ENCODE results near the gene ARHGAP8.

ARHGAP8 gene

DNA sequence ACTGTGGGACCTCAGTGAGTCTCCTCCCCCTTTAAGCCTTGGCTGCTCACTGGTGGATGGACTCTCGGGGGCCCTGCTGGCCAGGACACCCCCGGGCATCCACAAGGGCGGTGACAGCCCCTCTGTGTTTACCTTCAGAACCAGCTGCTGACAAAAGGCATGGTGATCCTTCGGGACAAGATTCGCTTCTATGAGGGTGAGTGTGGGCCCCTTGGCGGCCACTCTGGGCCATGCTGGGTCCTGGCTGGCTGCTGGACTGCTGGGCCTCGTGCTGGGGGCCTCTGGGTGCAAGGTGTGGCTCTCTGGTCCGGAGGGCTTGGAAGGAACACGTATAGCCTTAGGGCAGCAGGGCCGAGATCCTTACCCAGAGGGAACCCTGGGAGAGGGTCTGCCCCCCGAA is 25.9 kb upstream of the ARHGAP8 start:
- no peak for DNase-seq (ENCODE audit: low spot score)

DNA sequence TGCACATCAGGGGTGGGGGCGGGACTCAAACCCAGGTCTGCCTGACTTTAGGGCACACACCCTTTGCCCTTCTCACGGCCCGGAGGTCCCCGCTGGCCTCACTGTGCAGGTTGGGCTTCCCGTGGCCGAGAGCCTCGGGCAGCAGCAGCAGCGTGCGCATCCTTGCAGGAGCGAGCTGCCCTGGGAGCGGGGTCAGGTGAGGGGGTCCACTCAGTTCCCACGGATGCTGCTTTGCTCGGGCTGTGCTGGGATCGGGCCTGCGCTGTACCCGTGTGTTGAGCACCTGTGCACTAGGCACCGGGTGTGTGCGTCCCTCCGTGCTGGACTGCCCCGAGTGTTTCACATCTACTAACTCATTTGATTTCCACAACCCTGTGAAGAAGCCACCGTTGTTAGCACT is 25.2 kb upstream of the ARHGAP8 start:
- DNase-seq (ENCODE audit: low spot score), result no peak

DNA sequence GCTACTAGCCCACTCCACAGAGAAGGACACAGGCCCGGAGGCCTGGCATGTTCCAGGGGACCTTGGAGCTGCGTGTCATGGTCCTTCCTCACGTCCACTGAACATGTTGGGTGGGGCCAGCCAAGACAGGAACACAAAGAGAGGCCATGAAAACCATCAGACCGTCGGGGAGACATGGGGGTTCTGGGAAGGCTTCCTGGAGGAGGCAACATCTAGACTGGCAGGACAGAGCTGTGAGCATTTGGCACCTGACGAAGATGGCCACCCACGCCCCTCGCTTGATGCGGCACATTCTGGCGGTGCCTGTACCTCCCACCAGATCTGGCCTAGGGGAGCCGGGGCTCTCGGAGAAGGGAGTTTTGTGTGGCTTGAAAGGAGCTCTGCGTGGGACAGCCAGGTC is 24.7 kb upstream of the ARHGAP8 start:
- no peak for DNase-seq (ENCODE audit: low spot score)

DNA sequence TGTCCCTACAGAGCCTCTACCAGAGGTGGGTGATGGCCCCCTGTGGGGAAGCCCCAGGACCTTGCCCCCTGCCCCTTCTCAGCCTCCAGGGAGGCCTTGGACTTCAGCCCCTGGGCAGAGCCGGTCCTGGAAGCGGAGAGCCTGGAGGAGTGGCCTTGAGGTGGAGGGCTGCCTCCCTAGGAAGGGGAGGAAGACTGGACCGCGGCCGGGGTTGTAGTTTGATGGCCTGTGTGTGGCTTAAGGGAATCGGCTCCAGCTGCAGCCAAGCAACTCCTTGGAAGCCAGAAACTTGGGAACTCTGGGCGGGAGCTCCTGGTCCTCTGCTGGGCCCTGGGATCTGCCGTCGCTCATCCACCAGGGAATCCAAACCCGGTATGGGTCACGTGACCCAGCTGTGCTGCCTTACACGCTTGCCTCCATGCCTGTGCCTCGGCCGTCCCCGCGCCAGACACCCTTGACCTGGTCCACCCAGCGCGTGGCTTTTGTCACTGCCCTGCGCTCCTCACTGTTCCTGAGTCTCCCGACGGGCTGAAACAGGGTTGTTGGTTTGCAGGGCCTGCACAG is 23.5 kb upstream of the ARHGAP8 start:
- no peak for DNase-seq (ENCODE audit: low spot score)

DNA sequence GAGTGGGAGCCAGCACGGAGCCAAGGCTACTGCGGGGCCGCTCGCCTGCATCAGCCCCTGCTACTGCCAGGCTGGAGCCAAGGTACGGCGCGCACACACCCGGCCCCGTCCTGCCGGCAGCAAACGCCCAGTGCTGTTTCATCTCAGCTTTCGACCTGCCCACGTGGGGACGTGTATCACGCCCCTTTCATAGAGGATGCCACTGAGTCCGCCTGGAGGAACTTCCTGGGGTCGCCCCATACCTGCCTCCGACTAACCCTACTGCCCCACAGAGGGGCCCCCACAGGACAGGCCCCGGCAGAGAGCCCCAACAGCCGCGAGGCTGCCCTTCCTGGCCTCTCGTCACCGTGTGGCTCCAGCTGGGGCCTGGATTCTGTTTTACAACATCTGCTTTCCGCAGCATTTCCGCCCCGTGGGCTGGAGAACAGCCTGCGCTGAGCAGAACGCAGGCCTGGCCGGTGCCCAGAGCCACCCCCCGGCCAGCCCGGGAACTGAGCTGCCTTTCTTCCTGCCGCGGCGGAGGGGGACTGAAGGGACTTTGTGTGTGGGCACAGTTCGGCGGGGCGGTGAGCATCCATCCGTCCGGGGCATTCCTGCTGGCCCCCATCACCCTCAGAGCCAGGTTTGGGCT is 22.9 kb upstream of the ARHGAP8 start:
- no peak for DNase-seq (ENCODE audit: low spot score)

DNA sequence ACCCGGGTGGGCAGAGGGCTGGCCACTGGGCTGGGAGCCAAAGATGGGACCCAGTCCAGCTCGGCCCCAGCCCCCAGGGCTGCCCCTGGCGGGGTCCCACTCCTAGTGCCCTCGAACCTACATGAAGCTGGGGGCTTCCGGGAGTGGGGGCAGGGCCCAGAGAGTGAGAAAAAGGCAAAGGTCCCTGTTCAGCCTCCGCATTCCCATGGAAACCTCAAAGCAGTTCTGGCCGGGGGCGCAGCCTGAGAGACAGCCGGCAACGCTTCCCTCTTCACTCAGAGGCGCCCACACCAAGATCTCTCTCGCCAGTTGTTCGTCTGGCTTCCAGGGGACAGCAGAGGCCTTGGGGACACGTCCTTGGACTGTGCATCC is 22.4 kb upstream of the ARHGAP8 start:
- no peak for DNase-seq (ENCODE audit: low spot score)

DNA sequence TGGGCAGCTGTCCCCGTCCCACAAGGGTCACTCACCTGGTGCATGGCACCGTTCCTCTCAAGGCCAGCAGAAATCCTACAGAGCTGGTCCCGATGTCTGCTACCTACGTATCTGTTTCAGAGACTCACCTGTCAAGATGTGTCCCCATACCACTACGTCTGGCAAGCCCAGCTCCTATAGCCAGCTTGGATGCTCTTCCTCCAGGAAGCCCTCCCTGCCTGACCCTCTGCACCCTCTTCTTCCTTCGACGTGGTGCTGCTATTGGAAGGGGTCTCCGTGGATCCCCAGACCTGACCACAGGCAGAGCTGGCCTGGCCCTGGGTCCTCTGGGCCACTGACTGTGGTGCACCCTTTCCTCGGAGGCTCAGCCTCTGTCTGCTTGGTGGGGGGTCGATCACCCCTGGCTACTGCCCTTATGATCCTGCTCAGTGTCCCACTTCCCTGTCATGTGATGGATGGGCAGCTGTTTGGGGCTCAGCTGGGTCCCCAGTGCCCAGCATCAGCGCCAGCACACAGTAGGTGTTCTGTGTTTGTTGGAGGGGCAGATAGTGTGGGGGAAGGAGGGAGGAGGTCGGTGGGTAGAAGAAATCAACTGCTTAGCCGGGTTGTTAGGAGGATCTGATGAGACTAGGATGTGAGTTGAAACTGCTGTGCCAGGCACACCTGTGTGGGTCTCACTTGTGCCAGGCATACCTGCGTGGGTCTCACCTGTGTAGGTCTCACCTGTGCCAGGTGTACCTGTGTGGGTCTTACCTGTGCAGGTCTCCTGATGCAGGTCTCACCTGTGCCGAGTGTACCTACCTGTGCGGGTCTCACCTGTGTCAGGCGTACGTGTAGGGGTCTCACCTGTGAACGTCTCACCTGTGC is 21.7 kb upstream of the ARHGAP8 start:
- DNase-seq (ENCODE audit: low spot score), result no peak

DNA sequence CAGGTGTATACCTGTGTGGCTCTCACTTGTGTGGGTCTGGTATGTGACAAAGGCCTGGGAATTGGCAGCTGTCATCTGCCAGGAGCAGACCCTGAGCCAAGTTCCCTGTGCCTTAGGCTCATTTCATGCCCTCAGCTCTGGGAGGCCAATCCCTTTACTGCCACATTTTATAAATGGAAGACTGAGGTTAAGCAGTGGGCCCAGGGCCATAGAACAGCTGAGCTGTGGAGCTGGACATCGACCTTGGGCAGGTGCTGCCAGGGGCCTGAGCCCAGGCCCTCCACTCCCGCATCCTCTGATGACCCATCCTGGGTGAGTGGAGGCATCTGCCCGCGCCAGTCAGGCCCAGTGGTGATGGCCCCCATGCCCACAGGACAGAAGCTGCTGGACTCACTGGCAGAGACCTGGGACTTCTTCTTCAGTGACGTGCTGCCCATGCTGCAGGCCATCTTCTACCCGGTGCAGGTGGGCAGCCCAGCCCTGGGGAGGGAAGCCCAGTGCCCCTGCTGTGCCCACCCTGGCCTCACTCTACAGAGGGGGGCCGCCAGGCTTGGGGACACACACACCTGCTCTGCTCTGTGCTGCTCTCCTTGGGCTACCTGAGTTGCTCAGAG is 20.9 kb upstream of the ARHGAP8 start:
- no peak for DNase-seq (ENCODE audit: low spot score)

DNA sequence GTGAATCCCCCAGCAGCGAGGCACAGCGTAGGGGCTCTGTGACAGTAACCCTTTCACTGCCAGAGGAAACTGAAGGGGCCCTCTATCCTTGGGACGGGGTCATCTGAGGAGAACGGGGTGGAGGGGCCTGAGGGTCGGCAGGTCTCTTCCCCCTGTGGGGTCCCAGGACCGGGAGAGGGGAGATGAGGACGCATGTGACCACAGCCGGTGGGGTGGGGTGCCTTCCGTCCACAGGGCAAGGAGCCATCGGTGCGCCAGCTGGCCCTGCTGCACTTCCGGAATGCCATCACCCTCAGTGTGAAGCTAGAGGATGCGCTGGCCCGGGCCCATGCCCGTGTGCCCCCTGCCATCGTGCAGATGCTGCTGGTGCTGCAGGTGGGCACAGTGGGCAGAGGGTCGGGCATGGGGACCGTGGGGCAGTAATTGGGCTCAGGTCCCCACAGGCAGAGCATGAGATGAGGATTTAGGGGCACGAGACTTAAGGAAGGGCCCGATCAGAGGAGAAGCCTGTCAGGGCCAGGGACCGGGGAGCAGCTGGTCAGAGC is 20.3 kb upstream of the ARHGAP8 start:
- DNase-seq (ENCODE audit: low spot score), result no peak

DNA sequence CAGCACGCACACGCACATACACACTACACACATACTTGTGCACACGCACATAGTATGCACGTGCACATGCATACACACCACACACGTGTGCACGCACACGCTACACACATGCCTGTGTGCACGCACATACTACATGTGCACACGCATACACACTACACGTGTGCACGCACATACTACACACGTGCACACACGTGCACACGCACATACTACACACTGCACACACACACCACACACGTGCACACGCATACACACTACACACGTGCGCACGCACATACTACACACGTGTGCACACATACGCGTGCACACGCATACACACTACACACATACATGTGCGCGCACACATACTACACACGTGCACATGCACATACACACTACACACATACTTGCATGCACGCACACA is 19.7 kb upstream of the ARHGAP8 start:
- no peak for DNase-seq (ENCODE audit: low spot score)

DNA sequence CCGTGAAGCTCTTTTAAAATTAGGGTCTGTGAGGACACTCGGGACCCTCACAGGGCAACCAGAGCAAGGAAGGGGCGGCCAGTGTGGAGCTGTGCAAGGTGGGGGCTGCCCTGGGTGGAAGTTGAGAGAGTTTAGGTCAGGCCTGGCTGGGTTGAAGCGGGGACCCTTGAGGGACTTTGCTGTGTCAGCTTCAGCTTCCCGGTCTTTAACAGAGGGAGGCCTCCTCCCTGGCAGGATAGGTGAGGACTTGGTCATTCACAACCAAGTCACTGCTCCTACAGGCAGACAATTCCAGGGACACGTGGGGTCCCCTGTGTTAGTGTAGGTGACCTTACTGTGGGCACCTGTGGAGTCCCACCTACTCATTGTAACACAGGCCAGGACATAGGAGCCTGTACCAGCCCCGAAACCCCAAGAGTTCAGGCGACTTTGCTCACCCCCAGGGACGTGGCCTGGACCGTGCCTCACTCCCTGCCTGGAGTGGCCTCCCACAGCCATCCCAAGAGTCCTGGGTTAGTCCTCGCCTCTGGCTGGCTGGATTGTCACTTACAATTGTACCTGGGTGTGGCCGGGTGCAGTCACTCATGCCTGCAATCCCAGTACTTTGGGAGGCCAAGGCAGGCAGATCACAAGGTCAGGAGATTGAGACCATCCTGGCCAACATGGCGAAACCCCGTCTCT is 18.8 kb upstream of the ARHGAP8 start:
- no peak for DNase-seq (ENCODE audit: low spot score)

DNA sequence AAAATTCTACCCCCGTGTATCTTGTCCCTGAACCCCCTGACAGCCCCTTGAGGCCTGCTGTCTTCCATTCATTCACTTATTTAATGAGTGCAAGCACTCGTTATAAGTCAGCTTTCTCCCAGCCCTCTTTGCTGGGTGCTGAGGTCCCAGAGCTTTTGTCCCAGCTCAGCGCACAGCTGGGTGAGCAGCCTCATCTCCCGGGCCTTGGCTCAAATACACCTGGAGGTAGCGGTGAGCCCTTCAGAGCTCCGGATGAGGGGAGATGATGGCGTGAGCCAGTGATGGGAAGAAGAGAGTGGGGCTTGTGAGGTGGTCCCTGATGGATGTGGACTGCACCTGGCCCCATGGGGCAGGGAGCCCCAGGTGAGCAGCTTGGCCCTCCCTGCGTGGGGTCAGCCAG is 18.1 kb upstream of the ARHGAP8 start:
- no peak for DNase-seq (ENCODE audit: low spot score)

DNA sequence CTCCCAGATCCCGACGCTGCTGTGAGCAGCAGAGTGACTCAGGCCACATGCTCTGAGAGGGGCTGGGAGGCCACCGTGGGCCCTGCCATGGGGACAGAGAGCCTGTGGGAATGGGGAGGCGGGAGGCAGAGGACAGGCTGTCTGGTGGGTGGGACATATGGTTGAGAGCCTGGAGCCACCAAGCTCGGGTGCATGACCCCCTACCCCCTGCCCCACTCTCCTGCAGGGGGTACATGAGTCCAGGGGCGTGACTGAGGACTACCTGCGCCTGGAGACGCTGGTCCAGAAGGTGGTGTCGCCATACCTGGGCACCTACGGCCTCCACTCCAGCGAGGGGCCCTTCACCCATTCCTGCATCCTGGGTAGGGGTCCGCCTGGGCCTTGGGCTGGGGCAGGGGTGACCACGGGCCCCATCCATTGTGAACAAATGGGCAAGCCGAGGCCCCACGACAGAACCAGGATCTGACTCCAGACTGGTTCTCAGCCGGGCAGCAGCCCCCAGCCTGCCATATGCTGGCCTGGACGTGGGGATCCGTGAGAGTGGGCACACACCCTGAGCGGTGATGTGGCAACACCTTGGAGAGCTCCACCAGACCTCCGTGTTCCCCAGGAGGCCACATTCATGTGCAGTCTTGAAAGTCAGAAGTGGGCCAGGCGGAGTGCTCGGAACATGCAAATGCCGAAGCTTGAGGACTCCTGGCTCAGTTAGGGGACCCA is 17.4 kb upstream of the ARHGAP8 start:
- no peak for DNase-seq (ENCODE audit: low spot score)

DNA sequence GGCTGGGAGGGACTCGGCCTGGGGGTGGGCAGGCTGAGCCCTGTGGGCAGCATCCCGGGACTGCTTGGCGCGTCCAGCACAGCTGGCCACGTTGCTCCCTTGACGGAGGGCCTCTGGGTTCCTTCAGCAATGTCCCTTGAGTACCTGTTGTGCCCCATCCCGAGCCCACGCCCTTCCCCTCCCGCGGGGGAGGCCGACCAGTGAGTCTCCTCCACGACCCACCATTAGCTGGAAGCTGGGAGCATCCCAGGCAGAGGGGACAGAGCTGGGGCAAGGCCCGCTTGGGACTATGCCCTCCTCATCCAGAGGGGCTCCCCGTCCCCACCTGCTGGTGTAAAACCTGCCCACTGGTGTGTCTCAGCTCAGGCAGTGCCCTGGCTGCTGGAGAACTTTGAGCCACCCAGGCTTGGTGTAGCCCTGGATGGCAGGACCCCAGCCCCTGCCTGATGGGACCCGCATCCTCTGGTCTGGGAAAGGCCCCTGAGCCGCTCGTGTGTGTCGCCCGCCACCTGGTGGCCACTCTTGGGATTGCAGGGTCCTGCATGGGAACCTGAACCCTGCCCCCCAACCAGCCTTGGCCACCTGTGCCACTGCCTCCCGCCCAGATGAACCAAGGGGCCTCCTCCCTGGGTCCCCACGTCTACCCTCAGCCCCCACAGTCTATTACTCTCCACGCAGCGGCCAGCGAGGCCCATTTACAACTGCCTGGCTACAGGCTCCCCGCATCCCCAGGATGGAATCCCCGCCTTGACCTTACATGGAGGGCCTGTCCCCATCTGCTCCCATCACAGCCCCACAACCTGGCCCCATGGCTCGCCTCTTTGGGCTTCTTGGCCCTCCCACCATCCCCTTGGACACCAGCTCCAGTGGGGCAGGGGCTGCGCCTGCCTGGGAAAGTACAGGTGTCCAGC is 16.6 kb upstream of the ARHGAP8 start:
- peak; percentile 85 for DNase-seq (ENCODE audit: low spot score)

DNA sequence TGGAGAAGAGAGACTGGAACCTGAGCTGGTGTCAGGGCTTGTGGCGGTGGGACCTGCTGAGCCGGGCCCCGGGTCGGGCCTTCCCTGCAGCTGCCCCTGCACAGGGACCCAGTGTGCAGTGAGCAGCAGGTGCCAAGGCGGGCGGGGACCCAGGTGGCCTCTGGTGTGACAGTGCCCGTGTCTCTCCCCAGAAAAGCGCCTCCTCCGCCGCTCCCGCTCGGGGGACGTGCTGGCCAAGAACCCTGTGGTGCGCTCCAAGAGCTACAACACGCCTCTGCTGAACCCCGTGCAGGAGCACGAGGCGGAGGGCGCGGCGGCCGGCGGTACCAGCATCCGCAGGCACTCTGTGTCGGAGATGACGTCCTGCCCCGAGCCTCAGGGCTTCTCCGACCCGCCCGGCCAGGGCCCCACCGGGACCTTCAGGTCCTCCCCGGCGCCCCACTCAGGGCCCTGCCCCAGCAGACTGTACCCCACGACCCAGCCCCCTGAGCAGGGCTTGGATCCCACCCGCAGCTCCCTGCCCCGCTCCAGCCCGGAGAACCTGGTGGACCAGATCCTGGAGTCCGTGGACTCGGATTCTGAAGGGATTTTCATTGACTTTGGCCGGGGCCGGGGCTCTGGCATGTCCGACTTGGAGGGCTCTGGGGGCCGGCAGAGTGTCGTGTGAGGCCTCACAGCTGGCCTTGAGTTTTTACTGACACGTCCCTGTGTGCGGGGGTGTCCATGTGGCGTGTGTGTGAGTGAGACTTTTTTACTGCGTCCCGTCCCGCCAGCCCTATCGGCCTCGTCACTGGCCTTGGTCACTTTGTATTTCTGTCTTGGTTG is 15.6 kb upstream of the ARHGAP8 start:
- no peak for DNase-seq (ENCODE audit: low spot score)

DNA sequence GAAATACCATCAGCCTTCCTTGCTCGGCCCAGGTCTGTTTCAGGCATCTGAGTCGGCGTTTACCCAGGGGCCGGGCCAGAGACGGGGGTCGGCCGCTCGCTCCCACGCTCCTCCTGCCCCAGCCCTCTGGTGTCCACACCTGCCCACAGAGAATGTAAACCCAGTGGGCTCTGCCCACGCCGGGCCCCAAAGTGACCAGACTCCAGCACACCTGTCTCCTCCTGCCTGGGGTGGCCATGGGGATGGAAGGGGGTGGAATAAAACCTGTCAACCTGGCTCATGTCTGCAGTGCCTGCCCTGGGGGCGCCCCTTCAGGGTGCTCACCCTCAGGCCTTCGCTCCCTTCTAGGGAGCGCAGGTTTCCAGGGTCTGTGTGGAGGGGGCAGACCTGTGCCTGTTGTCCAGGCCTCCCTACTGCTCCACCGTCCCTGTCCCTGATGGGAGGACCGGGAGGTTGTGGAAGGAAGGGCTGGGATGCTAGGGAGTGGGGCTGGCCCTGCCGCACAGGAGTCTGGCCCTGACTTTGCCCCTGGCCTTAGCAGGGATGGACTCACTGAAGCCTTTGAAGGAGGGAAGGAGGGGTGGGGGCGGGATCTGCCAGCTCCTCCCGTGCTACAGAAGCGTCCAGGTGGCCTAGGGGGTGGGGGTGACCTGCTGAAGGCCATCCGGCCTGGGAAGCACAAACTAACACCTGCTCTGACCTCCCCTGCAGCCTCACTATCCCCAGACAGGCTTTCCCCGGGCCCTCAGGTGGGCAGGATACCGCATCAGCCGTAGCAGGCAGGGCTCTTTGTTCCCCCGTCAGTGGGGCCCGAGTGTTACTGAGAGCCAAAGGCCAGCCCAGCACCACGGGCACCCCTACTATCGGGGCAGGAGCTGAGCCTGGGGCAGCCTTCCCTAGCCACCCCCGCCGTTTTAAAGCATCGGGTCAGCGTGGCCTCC is 14.7 kb upstream of the ARHGAP8 start:
- DNase-seq (ENCODE audit: low spot score), result no peak

DNA sequence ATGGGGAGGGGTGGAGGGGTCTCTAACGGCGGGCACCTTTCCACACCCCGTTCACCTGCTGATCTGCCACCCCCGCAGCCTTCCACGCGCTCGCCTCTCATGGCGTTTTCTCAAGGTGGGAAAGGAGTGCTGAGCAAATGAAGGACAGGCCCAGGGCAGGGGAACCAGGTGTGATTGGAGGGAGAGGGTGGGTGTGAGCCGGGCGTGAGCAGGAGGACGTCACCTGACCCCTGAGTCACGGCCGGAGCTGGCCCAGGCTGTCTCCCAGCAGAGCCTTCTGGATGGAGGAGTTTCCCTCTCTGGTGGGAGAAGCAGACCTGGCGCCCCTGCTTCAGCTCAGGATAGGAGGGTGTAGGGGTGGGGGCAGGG is 14.0 kb upstream of the ARHGAP8 start:
- DNase-seq (ENCODE audit: low spot score), result no peak

DNA sequence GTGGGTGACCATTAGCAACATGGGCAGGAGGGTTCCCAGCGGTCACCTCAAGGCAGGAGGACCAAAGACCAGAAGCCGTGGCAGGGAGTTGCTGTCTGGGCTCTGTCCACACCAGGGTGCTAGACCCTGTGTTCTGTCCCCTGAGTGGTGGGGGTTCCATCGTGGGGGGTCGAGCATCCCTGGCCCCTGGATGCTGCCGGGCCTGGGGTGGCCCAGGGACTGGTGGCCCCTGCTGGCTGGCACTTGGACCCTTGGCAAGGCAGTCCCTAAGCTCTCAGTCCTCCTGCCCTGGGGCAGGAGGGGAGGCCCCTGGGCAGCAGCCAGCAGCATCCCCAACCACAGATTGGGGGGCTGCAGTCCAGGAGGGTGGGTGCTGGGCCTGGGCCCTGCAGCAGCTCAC is 13.4 kb upstream of the ARHGAP8 start:
- DNase-seq (ENCODE audit: low spot score), result no peak

All from HuH-7.5 (cell line).